GM12874 (cell line): ENCODE results near the gene PRKCD.

Experiments
- TF ChIP-seq, protein P1 (sequence below): IDR thresholded peaks from 2 replicates; pipeline ENCODE4 v1.5.1; 2011; ENCODE audit warnings: low read depth, mild to moderate bottlenecking, control low read depth, low read length, moderate library complexity; ENCODE audit not compliant: insufficient read depth

PRKCD gene

DNA sequence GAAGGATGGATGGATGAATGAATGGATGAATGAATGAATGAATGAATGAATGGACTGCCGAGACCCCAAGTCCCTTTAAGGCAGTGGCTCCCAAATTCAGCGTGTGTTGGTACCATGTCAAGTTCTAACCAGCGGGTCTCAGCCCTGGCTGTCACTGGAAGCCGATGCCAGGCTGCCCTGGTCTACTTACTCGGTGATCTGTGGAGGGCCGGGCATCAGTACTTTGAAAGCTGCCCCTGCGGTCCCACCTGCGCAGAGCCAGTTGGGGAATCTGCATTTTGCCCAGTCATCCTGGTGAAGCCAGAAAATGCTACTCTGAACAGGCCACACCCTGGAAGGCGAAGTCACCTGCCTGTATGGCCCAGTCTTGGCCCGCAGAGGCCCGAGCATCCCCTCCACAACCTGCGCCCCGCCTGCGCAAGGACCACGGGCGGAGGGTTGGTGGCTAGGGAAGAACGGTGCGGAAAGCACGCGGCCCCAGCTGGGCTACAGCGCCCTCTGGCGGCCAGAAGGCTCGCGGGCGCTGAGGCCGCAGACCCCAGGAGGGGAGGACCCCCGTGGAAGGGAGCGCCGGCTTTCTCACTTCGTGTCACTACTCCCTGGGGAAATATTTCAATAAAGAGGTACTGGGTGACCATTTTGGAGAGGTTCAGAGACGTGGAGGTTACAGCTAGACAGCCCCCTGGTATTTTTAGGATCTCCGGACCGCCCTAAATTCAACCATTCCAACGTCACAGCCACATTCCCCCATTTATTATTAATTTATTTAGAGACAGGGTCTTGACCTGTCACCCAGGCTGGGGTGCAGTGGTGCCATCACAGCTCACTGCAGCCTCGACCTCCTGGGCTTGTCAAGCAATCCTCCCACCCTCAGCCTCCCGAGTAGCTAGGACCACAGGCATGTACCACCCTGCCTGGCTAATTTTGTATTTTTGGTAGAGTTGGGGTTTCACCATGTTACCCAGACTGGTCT is 34.9 kb downstream of the PRKCD start:
- TF ChIP-seq, protein P1, sequence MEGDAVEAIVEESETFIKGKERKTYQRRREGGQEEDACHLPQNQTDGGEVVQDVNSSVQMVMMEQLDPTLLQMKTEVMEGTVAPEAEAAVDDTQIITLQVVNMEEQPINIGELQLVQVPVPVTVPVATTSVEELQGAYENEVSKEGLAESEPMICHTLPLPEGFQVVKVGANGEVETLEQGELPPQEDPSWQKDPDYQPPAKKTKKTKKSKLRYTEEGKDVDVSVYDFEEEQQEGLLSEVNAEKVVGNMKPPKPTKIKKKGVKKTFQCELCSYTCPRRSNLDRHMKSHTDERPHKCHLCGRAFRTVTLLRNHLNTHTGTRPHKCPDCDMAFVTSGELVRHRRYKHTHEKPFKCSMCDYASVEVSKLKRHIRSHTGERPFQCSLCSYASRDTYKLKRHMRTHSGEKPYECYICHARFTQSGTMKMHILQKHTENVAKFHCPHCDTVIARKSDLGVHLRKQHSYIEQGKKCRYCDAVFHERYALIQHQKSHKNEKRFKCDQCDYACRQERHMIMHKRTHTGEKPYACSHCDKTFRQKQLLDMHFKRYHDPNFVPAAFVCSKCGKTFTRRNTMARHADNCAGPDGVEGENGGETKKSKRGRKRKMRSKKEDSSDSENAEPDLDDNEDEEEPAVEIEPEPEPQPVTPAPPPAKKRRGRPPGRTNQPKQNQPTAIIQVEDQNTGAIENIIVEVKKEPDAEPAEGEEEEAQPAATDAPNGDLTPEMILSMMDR: peak; percentile 99

DNA sequence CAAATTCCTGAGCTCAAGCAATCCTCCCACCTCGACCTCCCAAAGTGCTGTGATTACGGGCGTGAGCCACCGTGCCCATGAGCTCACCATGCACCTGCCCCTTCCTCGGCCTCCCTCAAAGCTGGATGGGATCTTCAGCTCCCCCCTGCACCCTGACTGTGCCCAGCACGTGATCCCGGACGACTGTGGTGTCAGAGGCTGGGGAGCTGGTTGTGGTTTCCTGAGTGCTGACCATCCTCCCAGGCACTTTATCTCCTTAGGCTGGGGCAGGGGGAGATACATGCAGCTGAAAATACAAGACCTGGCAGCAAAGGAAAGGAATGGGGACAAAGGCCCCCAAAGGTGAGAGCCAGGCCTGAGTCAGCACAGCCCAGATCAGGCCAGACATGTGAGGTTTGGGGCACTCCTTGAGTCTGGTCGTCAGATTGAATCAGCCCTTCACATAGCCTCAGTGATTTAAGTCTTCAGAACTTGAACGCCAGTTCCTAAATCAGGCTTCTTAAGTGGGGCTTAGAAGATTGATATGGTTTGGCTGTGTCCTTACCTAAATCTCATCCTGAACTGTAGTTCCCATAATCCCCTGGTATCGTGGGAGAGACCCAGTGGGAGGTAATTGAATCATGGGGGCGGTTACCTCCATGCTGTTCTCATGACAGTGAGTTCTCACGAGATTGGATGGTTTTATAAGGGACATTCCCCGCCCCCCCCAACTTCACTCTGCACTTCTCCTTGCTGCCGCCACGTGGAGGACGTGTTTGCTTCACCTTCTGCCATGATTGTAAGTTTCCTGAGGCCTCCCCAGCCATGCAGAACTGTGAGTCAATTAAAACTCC is 35.8 kb downstream of the PRKCD start:
- TF ChIP-seq, protein P1: 0 out of 2 replicates have a peak, but pooled peaks have one; percentile 26

DNA sequence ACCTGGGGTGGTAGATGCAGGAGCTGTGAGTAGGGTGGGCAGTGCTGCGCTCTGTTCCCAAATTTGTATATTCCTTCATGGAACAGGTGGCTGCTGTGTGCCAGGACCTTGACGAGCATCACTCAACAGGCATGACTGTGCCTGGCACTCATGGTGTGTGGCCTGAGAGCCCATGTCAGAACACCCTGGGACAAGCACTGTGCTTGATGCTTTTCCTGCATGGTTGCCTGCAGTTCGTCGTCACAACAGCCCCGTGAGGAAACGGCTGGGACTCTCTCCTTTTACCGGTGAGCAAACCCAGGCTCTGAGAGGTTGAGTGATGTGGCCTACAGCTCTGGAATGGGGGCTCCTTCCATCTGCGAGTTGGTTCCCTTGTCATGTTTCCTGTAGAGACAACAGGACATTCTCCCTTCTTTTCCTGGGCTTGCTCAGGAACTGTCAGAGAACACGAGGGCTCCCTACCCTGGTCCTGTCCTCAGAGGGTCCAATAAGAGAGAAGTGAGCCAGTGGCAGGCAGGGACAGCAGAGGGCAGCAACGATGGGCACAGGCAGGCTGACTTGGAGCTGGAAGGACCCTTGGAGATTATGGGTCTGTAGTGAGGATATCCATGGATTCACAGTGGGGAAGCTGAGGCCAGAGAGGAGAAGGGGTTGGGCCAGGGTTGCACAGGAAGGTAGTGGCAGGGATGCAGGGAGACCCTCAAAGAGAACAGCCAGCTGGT is 37.4 kb downstream of the PRKCD start:
- TF ChIP-seq, protein P1: no peak

- TF ChIP-seq, protein P1: no peak
These were observed 38.0 kb downstream of the PRKCD start for GRCh38 chr3:53198996-53199395.

GRCh38 chr3:53199834-53200233 is 38.8 kb downstream of the PRKCD start:
- TF ChIP-seq, protein P1: peak; percentile 21; the same call in 1 of the 2 replicates

DNA sequence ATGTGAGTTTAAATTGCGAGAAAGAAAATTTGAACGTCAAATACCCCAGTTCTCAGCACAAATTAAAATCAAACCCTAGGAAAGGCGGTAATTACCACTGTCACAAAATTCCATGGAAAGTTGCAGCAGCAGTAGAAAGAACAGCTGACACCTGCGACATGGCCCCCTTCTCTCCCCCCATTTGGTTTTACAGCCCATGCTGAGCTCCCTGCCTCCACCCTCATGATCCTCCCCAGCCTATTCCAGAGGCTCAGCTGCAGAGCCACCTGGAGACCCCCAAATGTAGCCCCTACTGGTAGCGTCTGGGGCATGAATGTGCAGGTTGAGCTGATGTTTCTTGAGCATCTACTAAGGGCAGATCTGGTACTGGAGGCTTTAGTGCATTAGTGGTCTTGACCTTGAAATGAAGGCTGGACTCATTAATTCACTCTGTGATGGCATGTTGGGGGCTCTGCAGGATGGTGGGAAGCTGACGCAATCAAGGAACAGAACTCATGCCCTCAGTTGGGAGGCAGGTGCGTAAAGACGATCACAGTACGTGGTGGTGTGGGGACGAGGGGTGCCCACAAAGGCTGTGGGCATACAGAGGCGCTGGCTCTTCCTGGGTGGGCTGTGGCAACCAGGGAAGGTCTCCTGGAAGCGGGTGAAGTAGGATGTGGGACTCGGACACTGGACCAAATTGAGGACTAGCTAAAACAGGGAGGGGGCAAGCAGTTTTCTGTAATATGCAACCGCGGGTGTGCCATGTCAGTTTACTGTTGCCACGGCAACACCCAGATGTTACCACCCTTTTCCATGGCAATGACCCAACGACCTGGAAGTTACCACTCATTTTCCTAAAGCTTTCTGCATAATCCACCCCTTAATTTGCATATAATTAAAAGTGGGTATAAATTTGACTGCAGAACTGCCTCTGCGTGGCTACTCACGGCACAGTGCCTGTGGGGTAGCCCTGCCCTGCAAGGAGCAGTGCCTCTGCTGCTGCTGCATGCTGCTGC is 39.8 kb downstream of the PRKCD start:
- TF ChIP-seq, protein P1: no peak
